Progenitor cell of endocrine pancreas (in vitro differentiated cells): ENCODE data around the gene LAMP5. TPM values are rescaled to one million over a fixed set of nuclear protein-coding genes. Genes with fewer than 3 reads are reported as not detected.

Experiments
- DNase-seq: peaks from one replicate; pipeline ENCODE4 v3.0.0; 2021; ENCODE audit warnings: low spot score; ENCODE audit not compliant: unreplicated experiment
- H3K27ac Mint-ChIP-seq: 2 replicates; pipeline ENCODE4 v1.8.0; 2021; ENCODE audit warnings: mild to moderate bottlenecking, moderate library complexity, mixed read lengths
- H3K27me3 Mint-ChIP-seq: 2 replicates; pipeline ENCODE4 v1.8.0; 2021; ENCODE audit warnings: mixed read lengths
- H3K36me3 Mint-ChIP-seq: 2 replicates; pipeline ENCODE4 v1.8.0; 2022; ENCODE audit warnings: mixed read lengths; ENCODE audit not compliant: insufficient read depth
- H3K4me1 Mint-ChIP-seq: 2 replicates; pipeline ENCODE4 v1.8.0; 2021; ENCODE audit warnings: low read depth, mixed read lengths
- H3K4me3 Mint-ChIP-seq: 2 replicates; pipeline ENCODE4 v1.8.0; 2021; ENCODE audit warnings: low read depth, mild to moderate bottlenecking, moderate library complexity, mixed read lengths
- H3K9me3 Mint-ChIP-seq: 2 replicates; pipeline ENCODE4 v1.8.0; 2021; ENCODE audit warnings: low read depth, mixed read lengths
- CTCF ChIP-seq: fragments of 200-600 bp; sonication (generic); IDR thresholded peaks from one replicate; pipeline ENCODE4 v1.5.0; 2021; ENCODE audit warnings: antibody characterized with exemption, mild to moderate bottlenecking; ENCODE audit not compliant: unreplicated experiment
- total RNA-seq: library from RNA; stranded (reverse); gene quantifications from 2 replicates; pipeline ENCODE4 v1.2.1, GENCODE V29; 2021

Gene LAMP5
- total RNA-seq, 1 donor from 2014 or later: not detected

DNA sequence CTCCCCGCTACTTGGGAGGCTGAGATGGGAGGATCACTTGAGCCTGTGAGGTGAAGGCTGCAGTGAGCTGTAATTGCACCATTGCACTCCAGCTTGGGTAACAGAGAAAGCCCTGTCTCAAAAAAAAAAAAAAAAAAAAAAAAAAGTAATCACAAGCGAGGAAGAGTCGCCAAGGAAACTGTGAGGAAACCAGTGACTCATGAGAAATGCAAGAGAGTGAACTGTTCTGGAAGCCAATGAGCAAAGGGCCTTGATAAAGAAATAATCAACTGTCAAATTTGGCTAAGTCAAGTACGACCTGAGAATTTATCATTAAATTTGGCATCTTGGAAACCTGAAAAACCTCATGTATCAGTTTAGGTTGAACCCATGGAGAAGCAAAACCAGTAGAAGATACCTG, 16.1 kb upstream of the LAMP5 start:
- TF ChIP-seq CTCF: no peak
- Mint-ChIP-seq H3K4me3 (no peak overlapping the region), H3K4me1 (no peaks in the 10 kb centered on the region), H3K36me3 (no peaks in the 10 kb centered on the region), H3K9me3 (peaks cover 3% of the 10 kb centered on the region), H3K27me3 (peaks cover 17% of the 10 kb centered on the region), H3K27ac (no peak overlapping the region)
- no peak for DNase-seq

- no peaks in the 10 kb centered on the region for H3K4me1 Mint-ChIP-seq
- H3K27me3 Mint-ChIP-seq: peaks cover 27% of the 10 kb centered on the region
- H3K27ac Mint-ChIP-seq: no peak overlapping the region
- DNase-seq: no peak
- no peak for TF ChIP-seq CTCF
- H3K36me3 Mint-ChIP-seq: no peaks in the 10 kb centered on the region
- no peak overlapping the region for H3K4me3 Mint-ChIP-seq
- H3K9me3 Mint-ChIP-seq: peaks cover 3% of the 10 kb centered on the region
Observed at GRCh38 chr20:9499126-9499899, 15.1 kb upstream of the LAMP5 start.

- Mint-ChIP-seq H3K27ac (no peak overlapping the region), H3K4me3 (no peak overlapping the region), H3K9me3 (peaks cover 3% of the 10 kb centered on the region), H3K36me3 (no peaks in the 10 kb centered on the region), H3K4me1 (no peaks in the 10 kb centered on the region), H3K27me3 (peaks cover 32% of the 10 kb centered on the region)
- no peak for TF ChIP-seq CTCF
- no peak for DNase-seq
Observed at GRCh38 chr20:9500121-9500520, 14.3 kb upstream of the LAMP5 start.

DNA sequence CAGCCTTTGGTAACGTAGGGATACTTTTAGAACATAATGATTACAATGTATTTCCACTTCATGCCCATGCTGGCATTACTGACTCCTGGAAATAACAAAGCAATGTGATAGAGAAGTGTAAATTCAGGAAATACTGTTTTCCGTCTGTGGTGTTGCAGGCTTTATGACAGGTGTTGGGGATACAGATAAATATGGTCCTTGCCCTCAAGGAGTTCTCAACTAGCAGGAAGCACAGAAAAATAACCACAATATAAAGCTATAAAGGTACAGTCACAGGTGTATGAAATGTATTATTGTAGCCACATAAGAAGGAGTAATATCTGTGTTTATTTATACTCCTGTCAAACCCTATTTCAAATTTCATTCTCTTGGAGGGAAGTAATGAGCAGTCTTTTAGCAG, 12.9 kb upstream of the LAMP5 start:
- Mint-ChIP-seq H3K9me3 (no peaks in the 10 kb centered on the region), H3K36me3 (no peaks in the 10 kb centered on the region), H3K4me1 (no peaks in the 10 kb centered on the region), H3K27ac (no peak overlapping the region), H3K4me3 (no peak overlapping the region), H3K27me3 (peaks cover 39% of the 10 kb centered on the region)
- TF ChIP-seq CTCF: no peak
- DNase-seq: no peak

DNA sequence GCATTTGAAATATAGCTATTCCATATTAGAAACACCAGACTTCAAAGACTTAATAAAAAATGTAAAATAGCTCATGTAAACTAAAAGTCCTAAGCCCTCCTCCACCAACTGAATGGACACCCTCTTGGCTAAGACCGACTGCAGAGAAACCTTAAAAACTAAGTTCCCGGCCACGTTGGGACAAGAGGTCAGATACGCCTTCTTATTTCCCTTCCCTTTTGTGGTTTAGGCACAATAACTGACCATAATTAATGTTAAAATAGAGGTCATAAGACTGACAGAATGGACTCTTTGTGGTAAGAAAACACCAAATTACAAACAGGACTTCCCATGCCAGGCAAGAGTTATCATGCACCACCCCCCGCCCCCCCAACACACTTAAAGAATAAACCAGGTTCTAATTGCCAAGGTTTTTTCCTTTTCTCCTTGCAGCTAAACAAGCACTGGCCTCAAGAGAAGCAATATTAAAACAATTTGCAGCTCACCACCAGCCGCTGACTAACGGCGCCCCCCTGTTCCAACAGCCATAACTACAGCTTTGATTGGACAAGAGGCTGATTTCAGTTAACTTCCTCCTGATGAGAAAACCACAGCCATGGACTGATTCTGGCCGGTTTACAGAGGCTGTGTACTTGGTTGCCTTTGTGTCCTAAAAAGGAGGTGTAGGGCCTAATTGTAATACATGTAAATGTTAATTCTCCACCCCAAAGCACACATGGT, 10.7 kb upstream of the LAMP5 start:
- TF ChIP-seq CTCF: no peak
- peaks cover 56% of the 10 kb centered on the region for H3K27me3 Mint-ChIP-seq
- H3K4me1 Mint-ChIP-seq: no peaks in the 10 kb centered on the region

More for the DNA sequence above, 10.7 kb upstream of the LAMP5 start:
- H3K27ac Mint-ChIP-seq: no peak overlapping the region
- H3K4me3 Mint-ChIP-seq: no peak overlapping the region
- no peaks in the 10 kb centered on the region for H3K36me3 Mint-ChIP-seq
- H3K9me3 Mint-ChIP-seq: no peaks in the 10 kb centered on the region
- DNase-seq: no peak
